ENCODE results near the gene DDX18.

GRCh38 chr2:117855886-117856285, 41.4 kb downstream of the DDX18 start:
- TF ChIP-seq CTCF (conservative IDR thresholded peaks at IDR 0.05 in 1 of 2, IDR thresholded peaks at IDR 0.05 in 1 of 2; ENCODE audit: extremely low read depth in 1 of 2, insufficient read depth in 1 of 2, low read depth in 1 of 2, low read length in 2 of 2) = no peak
- TF ChIP-seq EZH2 (IDR thresholded peaks at IDR 0.05; ENCODE audit: borderline replicate concordance, low read length) = no peak
